UCSD-AML1 (cell line): ENCODE results near the gene C14orf180.
"Not testable (repeated sequence)": the region's sequence is repeated elsewhere in the genome, so short reads cannot be mapped to it uniquely, and the experiment has no call there.

ENCODE experiments used
- DNase-seq: peaks from one replicate; lab custom pipeline; 2025; ENCODE audit not compliant: unreplicated experiment; lab: John Stamatoyannopoulos, UW

C14orf180 gene

GRCh38 chr14:104604458-104605449, 25.2 kb downstream of the C14orf180 start, which contains the start of gene TMEM179:
TSS of gene TMEM179 (minus strand) at chr14:104604772. CDS start at chr14:104604741, 31 bp downstream.
- DNase-seq, result no peak

GRCh38 chr14:104609666-104610065, 30.1 kb downstream of the C14orf180 start:
- DNase-seq, result no peak

GRCh38 chr14:104610749-104611310, 31.3 kb downstream of the C14orf180 start:
- no peak for DNase-seq

GRCh38 chr14:104611881-104612280, 32.3 kb downstream of the C14orf180 start:
- DNase-seq, result no peak

- no peak for DNase-seq
Measured at GRCh38 chr14:104614126-104614812, 34.7 kb downstream of the C14orf180 start.

- DNase-seq, result no peak
Measured at GRCh38 chr14:104624939-104625338, 45.4 kb downstream of the C14orf180 start.

GRCh38 chr14:104632781-104633180, 53.2 kb downstream of the C14orf180 start:
- no peak for DNase-seq

GRCh38 chr14:104633276-104634137, 53.9 kb downstream of the C14orf180 start:
- DNase-seq, result no peak

GRCh38 chr14:104634138-104634760, 54.7 kb downstream of the C14orf180 start:
- DNase-seq, result no peak

GRCh38 chr14:104634886-104635570, 55.5 kb downstream of the C14orf180 start:
- DNase-seq, result no peak

- no peak for DNase-seq
Measured at GRCh38 chr14:104635717-104636116, 56.2 kb downstream of the C14orf180 start.

GRCh38 chr14:104636131-104636530, 56.6 kb downstream of the C14orf180 start:
- no peak for DNase-seq

GRCh38 chr14:104636846-104637545, 57.4 kb downstream of the C14orf180 start:
- DNase-seq, result not testable (repeated sequence)

GRCh38 chr14:104637546-104638003, 58.0 kb downstream of the C14orf180 start:
- no peak for DNase-seq

GRCh38 chr14:104638190-104638589, 58.6 kb downstream of the C14orf180 start:
- DNase-seq, result no peak

GRCh38 chr14:104638927-104639450, 59.4 kb downstream of the C14orf180 start:
- DNase-seq, result no peak

- no peak for DNase-seq
Measured at GRCh38 chr14:104639471-104639870, 59.9 kb downstream of the C14orf180 start.
